GM23338 (cell line): Measurements from ENCODE around the gene SH3D21. TPM values are rescaled to one million over a fixed set of nuclear protein-coding genes. Genes with fewer than 3 reads are reported as not detected.

Experiments
- ATAC-seq: fragments of 200-7000 bp; cut with Tn5 transposase; 3 replicates; pipeline ENCODE4 v1.9.1; 2020
- DNase-seq: peaks from one replicate; pipeline ENCODE4 v3.0.0-alpha.2; 2015; ENCODE audit warnings: low spot score
- H2AFZ ChIP-seq: fragments of 200-600 bp; sonication (generic); 2 replicates; pipeline ENCODE4 v1.8.0; 2016; ENCODE audit warnings: antibody characterized with exemption, mild to moderate bottlenecking, moderate library complexity
- H3F3A ChIP-seq: fragments of 200-600 bp; sonication (generic); replicated peaks from 2 replicates; pipeline ENCODE4 v1.8.0; 2017; ENCODE audit warnings: antibody characterized with exemption, mixed run types, low read depth
- H3K27ac ChIP-seq: fragments of 200-600 bp; sonication (generic); 2 replicates; pipeline ENCODE4 v1.6.1; 2016; ENCODE audit warnings: low read depth
- H3K27me3 ChIP-seq: fragments of 200-600 bp; sonication (generic); 2 replicates; pipeline ENCODE4 v1.8.0; 2016; ENCODE audit warnings: mild to moderate bottlenecking, mixed run types, moderate library complexity; ENCODE audit not compliant: insufficient read depth
- H3K36me3 ChIP-seq: fragments of 200-600 bp; sonication (generic); 2 replicates; pipeline ENCODE4 v1.8.0; 2016; ENCODE audit warnings: mild to moderate bottlenecking; ENCODE audit not compliant: insufficient read depth
- H3K4me1 ChIP-seq: fragments of 200-600 bp; sonication (generic); 2 replicates; pipeline ENCODE4 v1.8.0; 2016; ENCODE audit warnings: mild to moderate bottlenecking, moderate library complexity; ENCODE audit not compliant: insufficient read depth
- H3K4me2 ChIP-seq: fragments of 200-600 bp; sonication (generic); 2 replicates; pipeline ENCODE4 v1.7.1; 2017; ENCODE audit warnings: mixed run types
- H3K4me3 ChIP-seq: fragments of 200-600 bp; sonication (generic); 2 replicates; pipeline ENCODE4 v1.6.1; 2016; ENCODE audit warnings: mixed run types
- H3K79me2 ChIP-seq: fragments of 200-600 bp; sonication (generic); replicated peaks from 2 replicates; pipeline ENCODE4 v1.8.0; 2017; ENCODE audit warnings: mild to moderate bottlenecking; ENCODE audit not compliant: insufficient read depth
- H3K9me2 ChIP-seq: fragments of 200-600 bp; sonication (generic); 2 replicates; pipeline ENCODE4 v1.8.0; 2017; ENCODE audit not compliant: insufficient read depth
- H4K20me1 ChIP-seq: fragments of 200-600 bp; sonication (generic); replicated peaks from 2 replicates; pipeline ENCODE4 v1.8.0; 2017; ENCODE audit warnings: mild to moderate bottlenecking; ENCODE audit not compliant: insufficient read depth
- H3K27ac Mint-ChIP-seq: 2 replicates; pipeline ENCODE4 v1.8.0; 2020; ENCODE audit warnings: inconsistent platforms, mild to moderate bottlenecking, moderate library complexity, mixed read lengths
- H3K27me3 Mint-ChIP-seq: 3 replicates; pipeline ENCODE4 v1.8.0; 2022; ENCODE audit warnings: low read depth, mild to moderate bottlenecking, moderate library complexity, mixed read lengths, inconsistent platforms; ENCODE audit not compliant: insufficient read depth, poor library complexity
- H3K36me3 Mint-ChIP-seq: 3 replicates; pipeline ENCODE4 v1.8.0; 2021; ENCODE audit warnings: low read depth, mild to moderate bottlenecking, inconsistent platforms, moderate library complexity, mixed read lengths
- H3K4me1 Mint-ChIP-seq: 3 replicates; pipeline ENCODE4 v1.8.0; 2020; ENCODE audit warnings: mild to moderate bottlenecking, inconsistent platforms, mixed read lengths
- H3K4me3 Mint-ChIP-seq: 3 replicates; pipeline ENCODE4 v1.8.0; 2021; ENCODE audit warnings: moderate library complexity, mild to moderate bottlenecking, inconsistent platforms, mixed read lengths
- H3K9me3 Mint-ChIP-seq: 3 replicates; pipeline ENCODE4 v1.8.0; 2020; ENCODE audit warnings: moderate library complexity, mild to moderate bottlenecking, inconsistent platforms, mixed read lengths
- CREB1 ChIP-seq: fragments of 250-450 bp; sonication (Bioruptor Pico); IDR thresholded peaks from 2 replicates; pipeline ENCODE4 v1.5.0; 2020; ENCODE audit warnings: low read depth, mild to moderate bottlenecking, moderate library complexity
- CTCF ChIP-seq, 2 experiments: fragments of 200-600 bp in 1 of 2; sonication (generic) in 1 of 2; conservative IDR thresholded peaks; 2 replicates each; pipeline versions ENCODE4 v1.5.1 to v1.6.1; 2016 to 2017; ENCODE audit warnings: antibody characterized with exemption in 2 of 2, low read depth in 2 of 2, mild to moderate bottlenecking in 2 of 2, moderate library complexity in 1 of 2
- ETS1 ChIP-seq: IDR thresholded peaks from 2 replicates; pipeline ENCODE4 v1.6.1; 2016; ENCODE audit warnings: antibody characterized with exemption
- EZH2 ChIP-seq: fragments of 200-600 bp; sonication (generic); IDR thresholded peaks from one replicate; pipeline ENCODE4 v1.8.0; 2017; ENCODE audit warnings: antibody characterized with exemption, mild to moderate bottlenecking, low read depth; ENCODE audit not compliant: unreplicated experiment
- EZH2phosphoT487 ChIP-seq: fragments of 200-600 bp; sonication (generic); IDR thresholded peaks from one replicate; pipeline ENCODE4 v1.8.1; 2018; ENCODE audit warnings: antibody characterized with exemption; ENCODE audit not compliant: unreplicated experiment
- JUNB ChIP-seq: IDR thresholded peaks from one replicate; pipeline ENCODE4 v1.6.1; 2016; ENCODE audit warnings: antibody characterized with exemption; ENCODE audit not compliant: unreplicated experiment
- NANOG ChIP-seq: IDR thresholded peaks from 2 replicates; pipeline ENCODE4 v1.6.1; 2016; ENCODE audit warnings: antibody characterized with exemption, borderline replicate concordance
- POLR2AphosphoS5 ChIP-seq: IDR thresholded peaks from 2 replicates; pipeline ENCODE4 v1.6.1; 2016; ENCODE audit warnings: antibody characterized with exemption, low read depth
- REST ChIP-seq: IDR thresholded peaks from one replicate; pipeline ENCODE4 v1.6.1; 2018; ENCODE audit warnings: antibody characterized with exemption; ENCODE audit not compliant: unreplicated experiment
- ZNF114 ChIP-seq: fragments of 250-450 bp; sonication (Bioruptor Pico); IDR thresholded peaks from 2 replicates; pipeline ENCODE4 v1.5.0; 2020; ENCODE audit warnings: mild to moderate bottlenecking, moderate library complexity
- ZNF331 ChIP-seq: fragments of 250-450 bp; sonication (Bioruptor Pico); IDR thresholded peaks from 2 replicates; pipeline ENCODE4 v1.5.0; 2020; ENCODE audit warnings: low read depth, mild to moderate bottlenecking, moderate library complexity
- polyA plus RNA-seq: library from polyadenylated mRNA; unstranded; fragments of >200 nt; fragmentation: Nextera tagmentation; extraction: Ambion mirVana; gene quantifications from 2 replicates; pipeline ENCODE4 v1.2.1, GENCODE V29; 2016
- total RNA-seq: library from RNA; depleted of rRNA; stranded (reverse); fragments of >200 nt; shearing (Covaris generic); gene quantifications from 2 replicates; pipeline ENCODE4 v1.2.3, GENCODE V29; 2014

Gene SH3D21
- total and polyA plus RNA-seq, 2 experiments from 2014 or later: 3.7 to 6.3 TPM

GRCh38 chr1:36279789-36280296, 26.3 kb upstream of the SH3D21 start (continued):
- TF ChIP-seq EZH2phosphoT487 (no peak), ETS1 (no peak), REST (no peak), EZH2 (no peak), CREB1 (CRISPR knock-in tag) (no peak), ZNF331 (no peak)

- Mint-ChIP-seq H3K4me3 (no peak overlapping the region), H3K9me3 (no peaks in the 10 kb centered on the region), H3K4me1 (no peaks in the 10 kb centered on the region; the same call in 2 of the 3 replicates), H3K27me3 (peaks cover 3% of the 10 kb centered on the region), H3K36me3 (peaks cover 52% of the 10 kb centered on the region), H3K27ac (no peak overlapping the region)
- ATAC-seq: no peak
- Histone ChIP-seq H2AFZ (no peak overlapping the region), H3K27me3 (no peaks in the 10 kb centered on the region), H3K79me2 (peaks cover 46% of the 10 kb centered on the region), H4K20me1 (peaks cover 42% of the 10 kb centered on the region), H3K9me2 (no peaks in the 10 kb centered on the region), H3K36me3 (peaks cover 33% of the 10 kb centered on the region), H3K4me1 (no peaks in the 10 kb centered on the region), H3K27ac (0 out of 2 replicates have a peak overlapping the region, but pooled peaks have one; percentile 20), H3K4me2 (no peak overlapping the region), H3K4me3 (no peak overlapping the region), H3F3A (peaks cover 23% of the 10 kb centered on the region)
- DNase-seq: no peak
- no peak for TF ChIP-seq CREB1 (CRISPR knock-in tag)
- no peak for TF ChIP-seq ZNF331
- TF ChIP-seq POLR2AphosphoS5: no peak
- TF ChIP-seq CTCF (conservative IDR thresholded peaks at IDR 0.05; ENCODE audit: low read depth in 2 of 2): no peak
- TF ChIP-seq ZNF114: no peak
- TF ChIP-seq JUNB: no peak
- no peak for TF ChIP-seq NANOG
Measured at GRCh38 chr1:36284061-36284460, 22.1 kb upstream of the SH3D21 start.
